ENCODE results near the gene TMEM158. TPM values are rescaled to one million over a fixed set of nuclear protein-coding genes. Genes with fewer than 3 reads are reported as not detected.

TMEM158 gene
- total and polyA plus RNA-seq, 2 donors from 2014 or later, result 3.1 to 5.1 TPM

- Histone ChIP-seq H3K9ac (ENCODE audit: low read length in 3 of 3) (no peak overlapping the region), H3K27me3 (ENCODE audit: control insufficient read depth, insufficient read depth, low read length) (no peaks in the 10 kb centered on the region), H3K27ac (ENCODE audit: low read depth in 2 of 2, low read length in 2 of 2) (no peak overlapping the region), H3K9me3 (ENCODE audit: control insufficient read depth in 2 of 3, insufficient read depth in 1 of 3, low read length in 3 of 3) (no peaks in the 10 kb centered on the region), H3K4me3 (ENCODE audit: low read length in 3 of 3) (no peak overlapping the region), H3K36me3 (ENCODE audit: control insufficient read depth in 2 of 3, insufficient read depth in 3 of 3, low read length in 3 of 3) (no peaks in the 10 kb centered on the region), H3K4me1 (ENCODE audit: control insufficient read depth in 2 of 3, insufficient read depth in 2 of 3, low read depth in 1 of 3, low read length in 3 of 3) (no peaks in the 10 kb centered on the region)
- intact Hi-C loops (cut with DNase I), result no loop called here
- FAIRE-seq (no peak), DNase-seq (peak in 1 of 5 donors; percentile 17)
- TF ChIP-seq, protein P1, sequence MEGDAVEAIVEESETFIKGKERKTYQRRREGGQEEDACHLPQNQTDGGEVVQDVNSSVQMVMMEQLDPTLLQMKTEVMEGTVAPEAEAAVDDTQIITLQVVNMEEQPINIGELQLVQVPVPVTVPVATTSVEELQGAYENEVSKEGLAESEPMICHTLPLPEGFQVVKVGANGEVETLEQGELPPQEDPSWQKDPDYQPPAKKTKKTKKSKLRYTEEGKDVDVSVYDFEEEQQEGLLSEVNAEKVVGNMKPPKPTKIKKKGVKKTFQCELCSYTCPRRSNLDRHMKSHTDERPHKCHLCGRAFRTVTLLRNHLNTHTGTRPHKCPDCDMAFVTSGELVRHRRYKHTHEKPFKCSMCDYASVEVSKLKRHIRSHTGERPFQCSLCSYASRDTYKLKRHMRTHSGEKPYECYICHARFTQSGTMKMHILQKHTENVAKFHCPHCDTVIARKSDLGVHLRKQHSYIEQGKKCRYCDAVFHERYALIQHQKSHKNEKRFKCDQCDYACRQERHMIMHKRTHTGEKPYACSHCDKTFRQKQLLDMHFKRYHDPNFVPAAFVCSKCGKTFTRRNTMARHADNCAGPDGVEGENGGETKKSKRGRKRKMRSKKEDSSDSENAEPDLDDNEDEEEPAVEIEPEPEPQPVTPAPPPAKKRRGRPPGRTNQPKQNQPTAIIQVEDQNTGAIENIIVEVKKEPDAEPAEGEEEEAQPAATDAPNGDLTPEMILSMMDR (IDR thresholded peaks at IDR 0.05; ENCODE audit: borderline replicate concordance, extremely low read depth, insufficient read depth), result no peak
These were observed 10.0 kb downstream of the TMEM158 start for GRCh38 chr3:45216021-45216609.

- intact Hi-C loops (cut with DNase I), result no loop called here
- Histone ChIP-seq H3K9me3 (ENCODE audit: control insufficient read depth in 2 of 3, insufficient read depth in 1 of 3, low read length in 3 of 3) (no peaks in the 10 kb centered on the region), H3K4me3 (ENCODE audit: low read length in 3 of 3) (no peak overlapping the region), H3K36me3 (ENCODE audit: control insufficient read depth in 2 of 3, insufficient read depth in 3 of 3, low read length in 3 of 3) (no peaks in the 10 kb centered on the region), H3K4me1 (ENCODE audit: control insufficient read depth in 2 of 3, insufficient read depth in 2 of 3, low read depth in 1 of 3, low read length in 3 of 3) (no peaks in the 10 kb centered on the region), H3K9ac (ENCODE audit: low read length in 3 of 3) (no peak overlapping the region), H3K27ac (ENCODE audit: low read depth in 2 of 2, low read length in 2 of 2) (no peak overlapping the region), H3K27me3 (ENCODE audit: control insufficient read depth, insufficient read depth, low read length) (no peaks in the 10 kb centered on the region)
- TF ChIP-seq, protein P1 (IDR thresholded peaks at IDR 0.05; ENCODE audit: borderline replicate concordance, extremely low read depth, insufficient read depth), result no peak
- DNase-seq (peak in 1 of 5 donors; percentile 16), FAIRE-seq (no peak)
These were observed 10.6 kb downstream of the TMEM158 start for GRCh38 chr3:45215466-45215865.

DNA sequence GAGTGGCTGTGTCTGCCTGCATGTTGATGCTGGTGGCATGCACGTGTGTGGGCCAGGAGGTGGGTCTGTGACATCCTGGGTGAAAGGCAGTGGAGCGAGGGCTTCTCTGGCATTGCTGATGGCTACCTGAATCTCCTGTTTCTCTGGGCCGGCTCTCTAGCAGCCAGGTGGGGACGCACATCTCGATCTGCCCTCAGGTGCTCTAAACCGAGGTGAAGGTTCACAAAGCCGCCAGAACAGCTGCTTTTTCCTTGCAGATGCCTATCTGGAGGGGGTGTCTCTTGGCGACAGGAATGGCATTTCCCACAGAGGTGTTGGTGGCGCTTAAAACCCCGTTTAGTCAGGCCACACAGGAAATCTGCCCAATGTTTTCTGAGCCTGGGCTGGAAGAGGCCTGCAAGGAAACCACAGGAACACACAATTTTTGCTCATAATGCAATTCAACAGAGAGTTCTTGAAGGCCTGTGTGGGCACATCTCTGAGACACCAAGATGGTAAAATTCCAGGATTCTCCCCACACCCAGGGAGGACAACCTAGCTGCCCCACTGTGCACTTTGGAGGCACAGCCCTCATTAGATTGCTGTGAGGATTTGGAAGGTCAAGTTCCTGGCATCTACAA, 11.9 kb downstream of the TMEM158 start:
- FAIRE-seq, result no peak
- Histone ChIP-seq H3K9me3 (ENCODE audit: control insufficient read depth in 2 of 3, insufficient read depth in 1 of 3, low read length in 3 of 3) (no peaks in the 10 kb centered on the region), H3K9ac (ENCODE audit: low read length in 3 of 3) (no peak overlapping the region), H3K27me3 (ENCODE audit: control insufficient read depth, insufficient read depth, low read length) (no peaks in the 10 kb centered on the region), H3K4me3 (ENCODE audit: low read length in 3 of 3) (no peak overlapping the region), H3K27ac (ENCODE audit: low read depth in 2 of 2, low read length in 2 of 2) (no peak overlapping the region), H3K4me1 (ENCODE audit: control insufficient read depth in 2 of 3, insufficient read depth in 2 of 3, low read depth in 1 of 3, low read length in 3 of 3) (no peaks in the 10 kb centered on the region), H3K36me3 (ENCODE audit: control insufficient read depth in 2 of 3, insufficient read depth in 3 of 3, low read length in 3 of 3) (no peaks in the 10 kb centered on the region)
- intact Hi-C loops (cut with DNase I), result loop anchor here (5.0 kb wide), 1 partner anchor 177 kb away; no protein-coding TSS in a partner anchor
- TF ChIP-seq, protein P1 (IDR thresholded peaks at IDR 0.05; ENCODE audit: borderline replicate concordance, extremely low read depth, insufficient read depth), result no peak
- peak in 1 of 5 donors; percentile 16 for DNase-seq
